Measurements from ENCODE around the gene LMNA.

LMNA gene

DNA sequence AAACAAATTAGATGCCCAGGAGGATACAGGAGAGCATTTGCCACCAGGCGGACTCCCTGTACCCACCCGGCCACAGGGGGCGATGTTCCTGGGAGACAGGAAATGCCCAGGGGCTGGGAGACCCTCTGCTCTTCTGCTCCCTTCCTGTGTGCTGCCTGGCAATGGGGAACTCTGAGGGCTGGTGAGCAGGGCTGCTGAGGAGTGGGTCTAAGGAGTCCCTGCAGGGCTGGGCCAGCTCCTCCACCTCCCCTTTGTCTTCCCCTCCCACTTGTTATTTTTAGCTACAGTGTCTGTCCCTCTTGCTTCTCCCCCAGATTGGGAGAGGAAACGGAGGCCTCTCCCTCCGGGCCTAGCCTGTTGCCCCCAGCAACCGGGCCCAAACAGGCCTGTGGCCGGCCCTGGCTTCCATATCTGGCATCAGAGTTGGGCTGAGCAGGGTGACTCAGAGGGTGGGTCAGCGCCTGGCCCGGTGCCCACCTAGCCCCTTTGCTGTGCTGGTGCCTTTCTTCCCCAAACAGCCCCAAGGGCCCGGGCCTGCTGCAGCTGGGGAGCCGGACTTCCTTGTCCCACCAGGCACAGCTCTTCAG, 11.6 kb downstream of the LMNA start:
- DNase-seq (ENCODE audit: low read depth in 1 of 2, low spot score in 1 of 2), result peak; percentile 91 to 92
- H3K27ac ChIP-seq (replicated peaks), result peak overlapping the region; percentile 95
- no peaks in the 10 kb centered on the region for H3K27me3 ChIP-seq (ENCODE audit: insufficient read depth, poor library complexity, severe bottlenecking)
- TF ChIP-seq SPI1 (IDR thresholded peaks at IDR 0.05; ENCODE audit: borderline replicate concordance, low read depth), result peak; percentile 57
- TF ChIP-seq POLR2AphosphoS5 (IDR thresholded peaks at IDR 0.05; ENCODE audit: low read depth), result peak; percentile 64; the same call in 1 of the 2 replicates
- 0 out of 2 replicates have a peak, but pooled peaks have one; percentile 34 for TF ChIP-seq GABPA (IDR thresholded peaks at IDR 0.05; ENCODE audit: low read depth)
- TF ChIP-seq, protein P1, sequence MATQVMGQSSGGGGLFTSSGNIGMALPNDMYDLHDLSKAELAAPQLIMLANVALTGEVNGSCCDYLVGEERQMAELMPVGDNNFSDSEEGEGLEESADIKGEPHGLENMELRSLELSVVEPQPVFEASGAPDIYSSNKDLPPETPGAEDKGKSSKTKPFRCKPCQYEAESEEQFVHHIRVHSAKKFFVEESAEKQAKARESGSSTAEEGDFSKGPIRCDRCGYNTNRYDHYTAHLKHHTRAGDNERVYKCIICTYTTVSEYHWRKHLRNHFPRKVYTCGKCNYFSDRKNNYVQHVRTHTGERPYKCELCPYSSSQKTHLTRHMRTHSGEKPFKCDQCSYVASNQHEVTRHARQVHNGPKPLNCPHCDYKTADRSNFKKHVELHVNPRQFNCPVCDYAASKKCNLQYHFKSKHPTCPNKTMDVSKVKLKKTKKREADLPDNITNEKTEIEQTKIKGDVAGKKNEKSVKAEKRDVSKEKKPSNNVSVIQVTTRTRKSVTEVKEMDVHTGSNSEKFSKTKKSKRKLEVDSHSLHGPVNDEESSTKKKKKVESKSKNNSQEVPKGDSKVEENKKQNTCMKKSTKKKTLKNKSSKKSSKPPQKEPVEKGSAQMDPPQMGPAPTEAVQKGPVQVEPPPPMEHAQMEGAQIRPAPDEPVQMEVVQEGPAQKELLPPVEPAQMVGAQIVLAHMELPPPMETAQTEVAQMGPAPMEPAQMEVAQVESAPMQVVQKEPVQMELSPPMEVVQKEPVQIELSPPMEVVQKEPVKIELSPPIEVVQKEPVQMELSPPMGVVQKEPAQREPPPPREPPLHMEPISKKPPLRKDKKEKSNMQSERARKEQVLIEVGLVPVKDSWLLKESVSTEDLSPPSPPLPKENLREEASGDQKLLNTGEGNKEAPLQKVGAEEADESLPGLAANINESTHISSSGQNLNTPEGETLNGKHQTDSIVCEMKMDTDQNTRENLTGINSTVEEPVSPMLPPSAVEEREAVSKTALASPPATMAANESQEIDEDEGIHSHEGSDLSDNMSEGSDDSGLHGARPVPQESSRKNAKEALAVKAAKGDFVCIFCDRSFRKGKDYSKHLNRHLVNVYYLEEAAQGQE (IDR thresholded peaks at IDR 0.05; ENCODE audit: insufficient replicate concordance, low read depth), result peak; percentile 17
- TF ChIP-seq, protein P2, sequence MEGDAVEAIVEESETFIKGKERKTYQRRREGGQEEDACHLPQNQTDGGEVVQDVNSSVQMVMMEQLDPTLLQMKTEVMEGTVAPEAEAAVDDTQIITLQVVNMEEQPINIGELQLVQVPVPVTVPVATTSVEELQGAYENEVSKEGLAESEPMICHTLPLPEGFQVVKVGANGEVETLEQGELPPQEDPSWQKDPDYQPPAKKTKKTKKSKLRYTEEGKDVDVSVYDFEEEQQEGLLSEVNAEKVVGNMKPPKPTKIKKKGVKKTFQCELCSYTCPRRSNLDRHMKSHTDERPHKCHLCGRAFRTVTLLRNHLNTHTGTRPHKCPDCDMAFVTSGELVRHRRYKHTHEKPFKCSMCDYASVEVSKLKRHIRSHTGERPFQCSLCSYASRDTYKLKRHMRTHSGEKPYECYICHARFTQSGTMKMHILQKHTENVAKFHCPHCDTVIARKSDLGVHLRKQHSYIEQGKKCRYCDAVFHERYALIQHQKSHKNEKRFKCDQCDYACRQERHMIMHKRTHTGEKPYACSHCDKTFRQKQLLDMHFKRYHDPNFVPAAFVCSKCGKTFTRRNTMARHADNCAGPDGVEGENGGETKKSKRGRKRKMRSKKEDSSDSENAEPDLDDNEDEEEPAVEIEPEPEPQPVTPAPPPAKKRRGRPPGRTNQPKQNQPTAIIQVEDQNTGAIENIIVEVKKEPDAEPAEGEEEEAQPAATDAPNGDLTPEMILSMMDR (IDR thresholded peaks at IDR 0.05; ENCODE audit: insufficient read depth, low read length), result no peak
- H3K4me3 ChIP-seq (replicated peaks; ENCODE audit: insufficient read depth, low read length), result no peak overlapping the region

DNA sequence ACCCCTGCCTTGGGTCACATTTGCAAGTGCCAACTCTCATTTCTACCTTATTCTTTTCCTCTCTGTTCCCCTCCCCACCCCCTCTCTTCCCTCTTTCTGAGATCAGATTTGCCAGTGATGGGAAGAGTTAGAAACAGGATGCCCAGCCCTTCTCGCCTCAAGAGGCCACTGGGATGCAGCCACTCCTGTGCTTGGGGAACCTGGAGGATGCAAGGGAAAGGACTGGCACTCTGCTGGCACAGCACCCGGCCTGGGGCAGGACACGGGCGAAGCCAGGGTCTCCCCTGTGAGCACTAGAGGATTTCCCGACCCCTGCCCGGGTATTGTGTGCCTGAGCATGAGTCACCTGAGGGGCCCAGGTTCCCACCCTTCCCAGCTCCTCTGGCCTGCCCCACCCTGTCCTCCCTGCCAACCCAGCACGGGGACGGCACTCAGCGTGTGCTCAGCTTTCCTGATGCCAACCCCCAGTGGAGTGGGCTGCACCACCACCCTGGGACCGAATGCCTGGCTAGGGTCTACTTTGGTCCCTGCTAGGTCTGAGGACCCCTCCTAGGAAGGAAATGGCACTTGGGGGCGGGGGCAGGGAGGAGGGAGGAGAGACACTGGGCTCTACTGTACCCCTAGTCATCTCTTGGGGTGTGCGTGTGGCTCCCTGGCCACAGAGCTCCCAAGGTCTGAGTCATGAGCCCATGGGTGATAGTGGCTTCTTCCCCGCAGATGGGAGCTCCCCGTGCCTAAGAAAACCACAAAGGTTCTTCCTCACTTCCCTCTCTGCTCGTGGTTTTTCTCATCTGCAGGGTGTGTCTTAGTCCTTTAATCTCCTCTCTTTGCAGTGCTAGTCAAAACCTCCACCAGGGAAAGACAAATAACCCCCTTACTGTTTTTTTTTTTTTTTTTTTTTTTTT, 12.4 kb downstream of the LMNA start:
- Histone ChIP-seq H3K27ac (replicated peaks) (peak overlapping the region; percentile 95), H3K4me3 (replicated peaks; ENCODE audit: insufficient read depth, low read length) (no peak overlapping the region), H3K27me3 (ENCODE audit: insufficient read depth, poor library complexity, severe bottlenecking) (no peaks in the 10 kb centered on the region)
- peak; percentile 87 for TF ChIP-seq POLR2AphosphoS5 (IDR thresholded peaks at IDR 0.05; ENCODE audit: low read depth)
- TF ChIP-seq, protein P1 (IDR thresholded peaks at IDR 0.05; ENCODE audit: insufficient replicate concordance, low read depth), result no peak
- TF ChIP-seq SPI1 (IDR thresholded peaks at IDR 0.05; ENCODE audit: borderline replicate concordance, low read depth), result peak; percentile 90
- peak; percentile 83 to 97 for DNase-seq (ENCODE audit: low read depth in 1 of 2, low spot score in 1 of 2)

DNA sequence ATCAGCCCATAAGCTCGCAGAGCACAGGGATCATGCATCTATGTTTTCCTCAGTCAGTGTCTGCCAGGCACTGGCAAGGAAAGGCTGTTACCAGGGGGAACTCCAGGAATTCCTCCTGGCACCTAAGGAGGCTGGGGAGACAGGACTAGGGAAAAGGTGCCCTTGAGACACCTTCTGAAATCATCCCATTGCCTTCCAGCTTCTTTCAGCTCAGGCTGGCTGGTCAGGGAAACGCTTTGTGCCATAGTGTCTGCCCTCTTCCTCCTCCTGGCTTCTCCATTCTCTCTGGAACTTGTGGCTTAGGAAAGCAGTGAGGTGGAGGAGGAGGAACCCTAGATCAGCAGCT, 13.8 kb downstream of the LMNA start:
- peak overlapping the region; percentile 95 for H3K27ac ChIP-seq (replicated peaks)

DNA sequence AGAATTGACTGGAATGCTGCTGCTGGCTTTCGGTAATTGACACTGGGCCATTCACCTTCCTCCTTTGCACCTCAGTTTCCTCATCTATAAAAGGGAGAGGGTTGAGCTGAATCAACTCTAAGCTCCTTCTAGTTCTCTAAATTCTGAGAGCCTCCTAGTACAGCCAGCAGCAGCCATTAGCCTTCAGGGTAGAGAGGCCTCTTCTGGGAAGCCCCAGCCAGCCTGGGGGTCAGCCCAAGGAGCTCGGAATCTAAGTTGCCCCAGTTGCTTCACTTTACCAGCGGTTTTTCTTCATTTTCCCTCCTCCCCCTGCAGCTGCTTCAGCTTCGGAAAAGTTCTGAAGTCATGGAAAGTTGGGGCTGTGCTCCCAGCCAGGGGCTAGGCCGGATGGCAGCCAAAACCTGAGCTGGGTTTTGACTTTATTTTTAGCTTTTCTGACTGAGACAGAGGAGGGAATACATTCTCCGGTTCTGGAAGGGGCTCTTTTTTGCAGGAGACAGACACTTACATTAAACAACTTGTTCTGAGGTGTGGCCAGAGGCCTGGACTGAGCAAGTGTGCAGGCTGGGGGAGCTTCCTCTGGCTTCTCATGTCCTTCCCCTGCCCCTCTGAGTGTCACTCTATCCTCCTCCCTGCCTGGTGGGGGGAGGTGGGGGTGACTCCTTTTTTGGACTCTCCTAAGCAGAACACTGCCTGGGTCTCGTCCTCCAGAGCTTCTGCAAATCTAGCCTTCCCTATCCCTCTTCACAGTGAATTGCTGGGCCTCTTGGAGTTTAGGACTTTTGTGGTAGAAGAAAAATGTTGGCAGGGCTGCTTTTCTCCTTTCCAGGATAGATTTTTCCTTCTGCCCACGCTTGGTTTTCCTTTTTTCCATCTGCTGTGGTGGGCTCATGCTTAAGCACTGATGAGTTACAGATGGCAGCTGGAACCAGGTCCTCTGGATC, 14.4 kb downstream of the LMNA start:
- H3K4me3 ChIP-seq (replicated peaks; ENCODE audit: insufficient read depth, low read length), result no peak overlapping the region
- TF ChIP-seq, protein P2 (IDR thresholded peaks at IDR 0.05; ENCODE audit: insufficient read depth, low read length), result no peak
- TF ChIP-seq POLR2AphosphoS5 (IDR thresholded peaks at IDR 0.05; ENCODE audit: low read depth) (peak; percentile 86), SPI1 (IDR thresholded peaks at IDR 0.05; ENCODE audit: borderline replicate concordance, low read depth) (no peak), GABPA (IDR thresholded peaks at IDR 0.05; ENCODE audit: low read depth) (no peak)
- TF ChIP-seq, protein P1 (IDR thresholded peaks at IDR 0.05; ENCODE audit: insufficient replicate concordance, low read depth), result no peak
- DNase-seq (ENCODE audit: low read depth in 1 of 2, low spot score in 1 of 2), result peak in 1 of 2 experiments; percentile 86
- no peaks in the 10 kb centered on the region for H3K27me3 ChIP-seq (ENCODE audit: insufficient read depth, poor library complexity, severe bottlenecking)
- peak overlapping the region; percentile 95 for H3K27ac ChIP-seq (replicated peaks)

More for the DNA sequence above, 13.8 kb downstream of the LMNA start:
- TF ChIP-seq POLR2AphosphoS5 (IDR thresholded peaks at IDR 0.05; ENCODE audit: low read depth), result no peak
- TF ChIP-seq SPI1 (IDR thresholded peaks at IDR 0.05; ENCODE audit: borderline replicate concordance, low read depth), result 0 out of 2 replicates have a peak, but pooled peaks have one; percentile 5
- no peak for DNase-seq (ENCODE audit: low read depth in 1 of 2, low spot score in 1 of 2)
- Histone ChIP-seq H3K4me3 (replicated peaks; ENCODE audit: insufficient read depth, low read length) (no peak overlapping the region), H3K27me3 (ENCODE audit: insufficient read depth, poor library complexity, severe bottlenecking) (no peaks in the 10 kb centered on the region)
